Natural killer cell treated with Interleukin-12 subunit alpha and Interleukin-12 subunit beta and Interleukin-15 and Interleukin-18, amount 100 ng/mL, for 72 hours (primary cell): Measurements from ENCODE around the gene METTL15. TPM values are rescaled to one million over a fixed set of nuclear protein-coding genes. Genes with fewer than 3 reads are reported as not detected.
"Not testable (repeated sequence)": the region's sequence is repeated elsewhere in the genome, so short reads cannot be mapped to it uniquely, and the experiment has no call there.

Experiments used
- ATAC-seq, 2 donors: fragments of 150-1000 bp; cut with Tn5 transposase in 1 of 2; sonication (Bioruptor Pico), chemical (Tn5 transposase) in 1 of 2; 2 replicates each; pipeline ENCODE4 v1.10.0; 2021
- DNase-seq: peaks from one replicate; pipeline ENCODE4 v3.0.0; 2022; ENCODE audit warnings: low spot score
- H3K27ac Mint-ChIP-seq, 2 donors: 1 replicate in 1 of 2; 2 replicates in 1 of 2; pipeline ENCODE4 v1.8.0; 2022; ENCODE audit warnings: mixed read lengths in 2 of 2, mild to moderate bottlenecking in 1 of 2, moderate library complexity in 1 of 2
- H3K27me3 Mint-ChIP-seq, 2 donors: 1 replicate in 1 of 2; 2 replicates in 1 of 2; pipeline ENCODE4 v1.8.0; 2022; ENCODE audit warnings: mixed read lengths in 2 of 2
- H3K36me3 Mint-ChIP-seq: one replicate; pipeline ENCODE4 v1.8.0; 2022; ENCODE audit warnings: mixed read lengths
- H3K4me1 Mint-ChIP-seq, 2 donors: 1 replicate in 1 of 2; 2 replicates in 1 of 2; pipeline ENCODE4 v1.8.0; 2022; ENCODE audit warnings: low read depth in 2 of 2, mixed read lengths in 2 of 2, mild to moderate bottlenecking in 1 of 2
- H3K4me3 Mint-ChIP-seq: one replicate; pipeline ENCODE4 v1.8.0; 2022; ENCODE audit warnings: mixed read lengths
- H3K9me3 Mint-ChIP-seq: 2 replicates; pipeline ENCODE4 v1.8.0; 2022; ENCODE audit warnings: mixed read lengths
- total RNA-seq, 2 donors: library from RNA; stranded (reverse); gene quantifications; one replicate each; pipeline ENCODE4 v1.2.3, GENCODE V29; 2022

Gene METTL15
- total RNA-seq, 2 donors from 2014 or later, result 15.7 to 16.6 TPM

DNA sequence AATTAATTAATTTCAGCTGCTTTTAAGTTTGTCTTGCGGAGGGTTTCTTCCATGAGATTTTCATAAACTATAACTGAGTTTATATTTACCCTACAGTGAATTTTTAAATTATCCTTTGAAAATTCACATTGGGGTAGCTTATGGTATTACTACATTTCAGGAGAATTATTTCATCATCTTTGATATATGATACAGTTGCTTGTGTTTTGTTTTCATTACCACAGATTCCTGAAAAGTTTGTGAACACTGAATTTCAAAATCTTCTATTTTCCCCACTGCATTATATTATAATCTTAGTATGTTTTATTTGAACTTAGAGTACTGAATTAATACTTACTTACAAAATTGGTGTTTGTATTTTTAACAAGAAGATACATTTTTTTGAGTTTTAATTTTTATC is 24.4 kb downstream of the METTL15 start:
- Mint-ChIP-seq H3K9me3 (no peaks in the 10 kb centered on the region), H3K4me3 (no peak overlapping the region), H3K27ac (no peak overlapping the region), H3K4me1 (no peaks in the 10 kb centered on the region), H3K36me3 (peaks cover 10% of the 10 kb centered on the region), H3K27me3 (no peaks in the 10 kb centered on the region)
- ATAC-seq (no peak), DNase-seq (no peak)

DNA sequence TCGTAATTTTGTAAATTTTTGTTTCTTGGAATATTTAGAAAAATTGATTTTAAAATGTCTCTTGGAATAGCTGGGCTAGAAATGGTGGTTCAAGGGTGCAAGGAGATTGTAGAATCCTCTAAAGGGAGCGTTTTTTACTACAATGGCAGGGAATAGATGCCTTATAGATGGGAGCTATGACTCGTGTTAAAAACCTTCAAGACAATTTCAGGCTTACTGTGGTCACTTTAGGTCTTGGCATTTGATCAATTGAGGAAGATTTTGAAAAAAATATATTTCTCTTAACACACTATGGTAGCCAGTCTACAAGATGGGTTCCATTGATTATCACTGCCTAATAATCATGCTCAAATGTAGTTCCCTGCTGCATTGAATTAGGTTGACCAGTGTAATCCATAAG is 25.0 kb downstream of the METTL15 start:
- Mint-ChIP-seq H3K4me3 (no peak overlapping the region), H3K27me3 (no peaks in the 10 kb centered on the region), H3K27ac (no peak overlapping the region), H3K36me3 (peaks cover 16% of the 10 kb centered on the region), H3K9me3 (no peaks in the 10 kb centered on the region), H3K4me1 (no peaks in the 10 kb centered on the region)
- no peak for ATAC-seq
- no peak for DNase-seq

DNA sequence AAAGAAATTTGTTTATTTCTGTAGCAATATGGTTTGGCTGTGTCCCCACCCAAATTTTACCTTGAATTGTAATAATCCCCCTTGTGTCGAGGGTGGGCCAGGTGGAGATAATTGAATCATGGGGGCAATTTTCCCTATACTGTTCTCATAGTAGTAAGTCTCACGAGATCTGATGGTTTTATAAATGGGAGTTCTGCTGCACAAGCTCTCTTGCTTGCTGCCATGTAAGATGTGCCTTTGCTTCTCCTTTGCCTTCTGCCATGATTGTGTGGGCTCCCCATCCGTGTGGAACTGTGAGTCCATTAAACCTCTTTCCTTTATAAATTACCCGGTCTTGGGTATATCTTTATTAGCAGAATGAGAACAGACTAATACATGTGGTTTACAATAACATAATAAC is 28.0 kb downstream of the METTL15 start:
- not testable (repeated sequence) for H3K4me3 Mint-ChIP-seq, DNase-seq, H3K27me3 Mint-ChIP-seq, H3K4me1 Mint-ChIP-seq, ATAC-seq, H3K27ac Mint-ChIP-seq, H3K9me3 Mint-ChIP-seq
- peaks cover 30% of the 10 kb centered on the region for H3K36me3 Mint-ChIP-seq

DNA sequence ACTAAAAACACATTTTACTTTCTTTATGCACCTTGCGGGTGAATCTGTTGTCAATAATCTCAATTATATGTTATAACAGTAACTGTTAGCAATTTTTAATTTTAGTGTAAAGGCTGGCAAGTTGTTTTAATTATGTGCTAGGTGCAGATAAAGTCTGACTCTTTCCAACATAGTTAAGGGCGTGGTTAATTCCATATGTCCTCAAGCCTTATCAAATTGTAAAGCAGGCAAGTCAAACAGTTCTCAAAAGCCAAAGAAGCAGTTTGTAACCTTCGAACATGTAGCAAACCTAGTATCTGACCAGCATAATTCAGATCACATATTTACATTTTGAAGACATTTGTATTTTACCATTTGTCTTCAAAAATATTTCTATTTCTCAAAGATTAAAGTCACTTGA is 29.2 kb downstream of the METTL15 start:
- Mint-ChIP-seq H3K4me3 (no peak overlapping the region), H3K4me1 (no peaks in the 10 kb centered on the region), H3K9me3 (peaks cover 3% of the 10 kb centered on the region), H3K36me3 (peaks cover 30% of the 10 kb centered on the region), H3K27ac (no peak overlapping the region), H3K27me3 (no peaks in the 10 kb centered on the region)
- ATAC-seq (no peak), DNase-seq (no peak)

DNA sequence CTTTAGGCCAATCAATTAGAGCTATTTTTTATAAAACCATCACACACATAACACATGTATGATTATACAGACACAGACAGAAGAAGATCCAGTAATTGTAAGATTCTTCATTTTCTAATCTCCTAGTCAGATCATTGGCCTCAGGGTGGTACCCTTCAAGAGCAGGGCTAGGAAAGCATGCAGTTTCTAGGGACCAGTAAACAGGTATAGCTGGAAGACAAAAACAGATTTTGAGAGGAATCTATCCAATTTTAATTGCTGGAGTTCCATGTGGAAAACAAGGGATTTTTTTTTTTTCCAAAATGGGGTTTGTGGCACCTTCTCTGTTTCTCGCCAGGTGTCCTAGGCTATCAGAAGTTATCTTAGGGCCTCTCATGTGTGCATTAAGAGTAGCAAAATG is 29.6 kb downstream of the METTL15 start:
- no peaks in the 10 kb centered on the region for H3K27me3 Mint-ChIP-seq
- ATAC-seq (no peak), DNase-seq (no peak)
- no peak overlapping the region for H3K27ac Mint-ChIP-seq
- peaks cover 3% of the 10 kb centered on the region for H3K9me3 Mint-ChIP-seq
- peaks cover 30% of the 10 kb centered on the region for H3K36me3 Mint-ChIP-seq
- no peaks in the 10 kb centered on the region for H3K4me1 Mint-ChIP-seq
- H3K4me3 Mint-ChIP-seq, result no peak overlapping the region

DNA sequence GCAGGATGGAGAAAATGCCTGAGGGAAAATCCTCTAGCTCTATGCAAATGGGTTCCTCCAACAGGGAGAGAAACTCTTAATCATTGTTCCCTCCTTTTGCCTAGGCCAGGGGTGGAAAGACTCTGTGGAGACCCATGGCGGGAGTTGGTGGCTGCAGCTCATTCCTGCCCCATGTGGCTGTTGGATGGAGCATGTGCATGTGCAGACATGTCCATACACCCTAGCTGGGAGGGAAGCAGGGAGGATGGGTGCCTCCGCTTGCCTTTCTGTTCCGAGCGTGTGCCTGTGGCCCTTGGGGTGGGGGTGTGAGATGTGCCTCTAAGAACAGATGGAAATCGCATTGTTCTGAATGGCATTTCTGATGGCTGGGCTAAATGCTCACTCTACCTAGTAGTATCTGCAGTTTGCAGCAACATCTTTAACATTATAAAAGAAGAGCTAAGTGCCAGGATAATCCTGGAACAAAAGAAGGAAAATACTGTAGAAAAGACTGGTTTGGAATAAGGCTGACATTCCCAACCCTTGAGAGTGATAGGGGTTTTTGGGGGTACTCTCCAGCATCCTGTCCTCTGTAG is 31.7 kb downstream of the METTL15 start:
- DNase-seq (no peak), ATAC-seq (no peak)
- Mint-ChIP-seq H3K27me3 (no peaks in the 10 kb centered on the region), H3K4me3 (no peak overlapping the region), H3K36me3 (peaks cover 30% of the 10 kb centered on the region), H3K27ac (no peak overlapping the region), H3K4me1 (peaks cover 3 to 6% of the 10 kb centered on the region in 2 donors), H3K9me3 (peaks cover 3% of the 10 kb centered on the region)

DNA sequence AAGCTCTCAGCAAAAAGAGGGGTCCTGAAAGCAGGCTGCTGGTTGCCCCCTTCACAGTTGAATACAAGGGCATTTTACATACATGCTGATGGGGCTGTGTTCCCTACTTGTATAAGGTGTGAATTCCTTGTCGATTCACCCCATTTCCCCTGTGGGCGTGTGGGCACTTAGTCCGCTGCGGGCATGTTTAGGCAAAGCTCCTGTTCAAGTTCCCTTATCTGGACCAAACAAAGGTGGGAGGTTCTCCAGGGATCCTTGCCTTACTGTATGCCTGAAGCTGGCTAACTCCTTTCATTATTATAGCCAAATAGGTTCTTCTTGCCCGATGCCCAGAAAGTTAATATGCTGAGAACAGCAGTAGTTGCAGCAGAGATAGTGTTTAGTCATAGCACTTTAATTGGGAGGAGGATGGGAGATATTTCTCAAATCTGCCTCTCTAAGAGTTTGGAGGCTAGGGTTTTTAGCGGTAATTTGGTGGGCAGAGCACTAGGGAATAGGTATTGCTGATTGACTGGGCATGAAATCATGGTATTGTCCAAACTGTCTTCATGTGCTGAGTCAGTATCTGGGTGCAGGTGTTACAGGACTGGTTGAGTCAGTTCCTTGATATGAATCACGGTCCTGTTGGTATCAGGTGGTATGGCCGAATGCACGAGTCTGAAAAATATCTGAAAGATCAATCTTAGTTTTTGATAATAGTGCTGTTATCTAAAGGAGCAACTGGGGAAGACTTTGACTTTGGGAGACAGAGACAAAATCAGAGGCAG is 32.7 kb downstream of the METTL15 start:
- Mint-ChIP-seq H3K27ac (no peak overlapping the region), H3K36me3 (peaks cover 23% of the 10 kb centered on the region), H3K27me3 (no peaks in the 10 kb centered on the region), H3K4me1 (peaks cover 3 to 6% of the 10 kb centered on the region in 2 donors), H3K9me3 (peaks cover 3% of the 10 kb centered on the region), H3K4me3 (no peak overlapping the region)
- ATAC-seq (no peak), DNase-seq (no peak)

DNA sequence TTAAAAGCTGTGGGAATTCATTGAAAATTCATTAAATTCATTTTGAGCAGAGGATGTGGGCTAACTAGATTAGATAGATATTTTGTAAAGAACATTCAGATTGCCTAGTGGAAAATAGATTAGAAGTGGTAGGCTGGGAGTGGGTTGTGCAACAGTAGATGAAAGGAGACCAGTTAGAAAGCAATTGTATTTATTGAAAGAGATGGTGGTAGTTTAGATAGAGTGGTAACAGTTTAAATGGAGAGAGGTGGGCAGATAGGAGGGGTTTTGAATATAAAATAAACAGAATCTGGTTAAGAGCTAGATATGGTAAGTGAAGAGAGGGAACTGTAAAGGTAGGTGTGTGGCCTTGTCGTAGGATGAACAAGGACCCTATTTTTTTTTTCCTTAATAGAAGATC is 34.5 kb downstream of the METTL15 start:
- H3K9me3 Mint-ChIP-seq, result peaks cover 3% of the 10 kb centered on the region

DNA sequence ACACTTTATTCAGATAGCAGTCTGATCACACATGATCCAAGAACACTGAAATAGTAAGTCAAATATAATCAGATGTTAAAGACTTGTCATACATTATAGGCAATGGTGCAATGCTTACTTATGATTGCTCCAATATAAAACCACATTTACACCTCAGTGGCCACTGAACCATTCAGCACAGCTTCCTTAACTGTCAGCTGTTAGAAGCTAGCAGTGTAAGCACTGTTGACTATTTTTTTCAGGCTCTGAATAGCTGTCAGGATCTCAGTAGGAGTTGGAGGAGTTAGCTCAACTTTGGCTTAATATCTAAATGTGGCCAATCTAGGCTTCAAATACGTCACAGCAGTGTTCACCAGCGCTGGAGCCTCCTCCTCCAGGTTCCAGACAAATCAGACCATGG is 36.6 kb downstream of the METTL15 start:
- Mint-ChIP-seq H3K4me1 (peaks cover 3 to 6% of the 10 kb centered on the region in 2 donors), H3K4me3 (no peak overlapping the region), H3K27ac (no peak overlapping the region), H3K36me3 (peaks cover 9% of the 10 kb centered on the region), H3K9me3 (peaks cover 3% of the 10 kb centered on the region), H3K27me3 (no peaks in the 10 kb centered on the region)
- DNase-seq (no peak), ATAC-seq (no peak)

More for the DNA sequence above, 34.5 kb downstream of the METTL15 start:
- H3K36me3 Mint-ChIP-seq, result peaks cover 19% of the 10 kb centered on the region
- DNase-seq, result no peak
- H3K27ac Mint-ChIP-seq, result no peak overlapping the region
- H3K27me3 Mint-ChIP-seq, result no peaks in the 10 kb centered on the region
- no peak overlapping the region for H3K4me3 Mint-ChIP-seq
- H3K4me1 Mint-ChIP-seq, result peaks cover 3 to 6% of the 10 kb centered on the region in 2 donors
- no peak for ATAC-seq

DNA sequence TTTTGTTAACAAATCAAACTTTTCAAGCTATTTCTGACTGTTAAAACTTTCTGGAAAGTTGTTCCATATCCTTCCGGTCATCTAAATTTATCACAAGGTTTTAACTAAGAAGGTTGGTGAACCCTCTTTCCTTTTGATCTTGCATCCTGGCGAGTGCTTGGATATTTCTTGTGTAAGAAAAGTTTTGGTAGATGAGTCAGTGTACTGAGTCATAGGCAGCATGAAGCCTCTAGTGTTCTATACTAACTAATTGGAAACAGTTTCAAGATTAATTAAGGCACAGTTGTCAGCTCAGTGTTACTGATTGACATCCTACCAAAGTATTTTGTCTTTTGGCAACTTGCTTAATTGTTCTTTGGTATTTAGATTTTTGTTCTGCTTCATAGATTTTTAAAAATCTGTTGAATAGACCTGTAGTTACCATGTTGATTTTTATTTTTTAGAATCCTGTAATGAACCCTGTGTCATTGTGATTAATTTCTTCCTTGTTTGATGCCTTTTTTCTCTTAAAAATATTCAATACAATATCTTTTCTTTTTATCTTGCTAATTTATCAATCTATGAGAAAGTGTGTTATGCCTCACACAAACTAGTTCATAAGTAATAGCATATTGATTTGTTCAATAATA is 38.0 kb downstream of the METTL15 start:
- no peaks in the 10 kb centered on the region for H3K9me3 Mint-ChIP-seq
- no peak overlapping the region for H3K4me3 Mint-ChIP-seq
- H3K4me1 Mint-ChIP-seq, result peaks cover 3 to 6% of the 10 kb centered on the region in 2 donors
- no peaks in the 10 kb centered on the region for H3K36me3 Mint-ChIP-seq
- H3K27ac Mint-ChIP-seq, result no peak overlapping the region
- DNase-seq, result no peak
- no peaks in the 10 kb centered on the region for H3K27me3 Mint-ChIP-seq
- ATAC-seq, result no peak

DNA sequence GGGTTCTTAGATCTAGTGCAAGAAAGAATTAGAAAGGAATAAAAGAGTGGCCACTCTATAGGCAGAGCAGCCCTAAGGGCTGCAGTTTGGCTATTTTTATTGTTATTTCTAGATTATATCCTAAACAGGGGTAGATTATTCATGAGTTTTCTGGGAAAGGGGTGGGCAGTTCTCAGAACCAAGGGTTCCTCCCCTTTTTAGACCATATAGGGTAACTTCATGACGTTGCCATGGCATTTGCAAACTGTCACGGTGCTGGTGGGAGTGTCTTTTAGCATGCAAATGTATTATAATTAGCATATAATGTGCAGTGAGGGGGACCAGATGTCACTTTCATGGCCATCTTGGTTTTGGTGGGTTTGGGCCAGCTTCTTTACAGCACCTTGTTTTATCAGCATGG is 44.6 kb downstream of the METTL15 start:
- Mint-ChIP-seq H3K27ac (no peak overlapping the region), H3K27me3 (no peaks in the 10 kb centered on the region), H3K4me1 (peaks cover 0 to 1% of the 10 kb centered on the region in 2 donors), H3K4me3 (no peak overlapping the region), H3K9me3 (no peaks in the 10 kb centered on the region), H3K36me3 (peaks cover 3% of the 10 kb centered on the region)
- ATAC-seq (no peak), DNase-seq (no peak)

DNA sequence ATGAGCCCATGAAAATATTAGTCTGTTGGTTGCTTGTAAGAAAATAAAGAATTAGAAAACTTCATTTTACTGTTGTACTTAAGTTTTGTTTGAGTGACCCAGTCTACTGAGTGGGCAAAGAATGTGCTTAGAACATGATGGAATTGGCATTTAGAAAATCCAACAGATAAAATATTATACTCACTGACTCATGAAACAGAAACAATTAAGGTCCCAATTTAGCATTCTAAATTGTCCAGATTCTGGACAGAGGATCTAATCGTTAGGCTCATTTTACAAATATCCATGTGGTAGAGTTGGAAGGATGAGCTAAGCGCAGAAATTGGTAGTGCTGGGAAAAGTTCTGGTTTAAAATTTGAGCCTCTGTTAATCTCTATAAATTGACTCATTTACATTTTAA is 45.4 kb downstream of the METTL15 start:
- peaks cover 0 to 3% of the 10 kb centered on the region in 2 donors for H3K4me1 Mint-ChIP-seq
- no peaks in the 10 kb centered on the region for H3K27me3 Mint-ChIP-seq
- H3K36me3 Mint-ChIP-seq, result peaks cover 6% of the 10 kb centered on the region
- ATAC-seq (no peak), DNase-seq (no peak)
- H3K9me3 Mint-ChIP-seq, result no peaks in the 10 kb centered on the region
- H3K27ac Mint-ChIP-seq, result no peak overlapping the region
- H3K4me3 Mint-ChIP-seq, result no peak overlapping the region

DNA sequence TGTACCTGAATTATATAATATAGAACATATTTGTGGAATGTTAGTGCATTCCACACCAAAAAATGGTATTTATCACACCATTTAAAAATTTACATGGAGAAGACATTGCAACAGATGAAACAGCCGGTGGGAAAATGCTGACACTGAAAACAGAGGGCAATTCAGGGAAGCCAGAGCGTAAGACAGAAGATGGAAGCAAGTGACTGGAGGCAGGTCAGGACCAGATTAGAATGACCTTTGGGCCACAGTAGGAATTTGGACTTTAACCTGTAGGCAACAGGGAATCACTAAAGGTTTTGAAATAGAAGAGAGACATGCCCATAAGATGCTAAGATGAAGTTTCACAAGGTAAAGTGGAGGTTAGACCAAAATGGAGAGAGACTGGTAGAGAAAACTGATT is 60.5 kb downstream of the METTL15 start:
- H3K27me3 Mint-ChIP-seq, result no peaks in the 10 kb centered on the region
- H3K27ac Mint-ChIP-seq, result no peak overlapping the region
- DNase-seq (no peak), ATAC-seq (no peak)
- H3K9me3 Mint-ChIP-seq, result no peaks in the 10 kb centered on the region
- peaks cover 9 to 22% of the 10 kb centered on the region in 2 donors for H3K4me1 Mint-ChIP-seq
- no peak overlapping the region for H3K4me3 Mint-ChIP-seq
- no peaks in the 10 kb centered on the region for H3K36me3 Mint-ChIP-seq

DNA sequence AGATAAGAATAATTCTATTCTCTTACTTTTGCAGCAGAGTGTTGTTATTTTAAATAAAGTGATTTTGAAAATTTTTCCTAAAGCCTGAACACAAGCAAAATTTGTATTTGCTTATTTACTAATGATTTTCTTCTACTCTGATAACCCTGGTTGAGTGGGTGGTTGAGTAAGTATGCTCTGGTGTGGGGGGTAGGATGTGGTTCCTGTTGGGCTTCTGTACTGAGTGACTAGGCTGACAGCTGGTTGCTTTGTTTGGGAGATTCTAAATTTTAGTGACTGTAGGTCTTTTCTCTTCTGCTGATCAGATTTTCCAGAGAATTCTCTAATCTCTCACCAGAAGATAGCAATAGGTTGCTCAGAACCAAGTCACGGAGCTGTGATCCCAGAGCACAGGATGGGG is 61.6 kb downstream of the METTL15 start:
- H3K27me3 Mint-ChIP-seq, result no peaks in the 10 kb centered on the region
- no peak for ATAC-seq
- H3K4me1 Mint-ChIP-seq, result peaks cover 9 to 22% of the 10 kb centered on the region in 2 donors
- H3K27ac Mint-ChIP-seq, result no peak overlapping the region
- no peaks in the 10 kb centered on the region for H3K9me3 Mint-ChIP-seq
- no peaks in the 10 kb centered on the region for H3K36me3 Mint-ChIP-seq
- no peak for DNase-seq
- H3K4me3 Mint-ChIP-seq, result no peak overlapping the region
